ENCODE data around the gene ZNF565.
"Not testable (repeated sequence)": the region's sequence is repeated elsewhere in the genome, so short reads cannot be mapped to it uniquely, and the experiment has no call there.

The ZNF565 gene

GRCh38 chr19:36214386-36215275 is at the start of gene ZNF565, which contains the start of gene ZNF146:
Gene ZNF565, minus strand, starts transcription at chr19:36214665. Its CDS starts 12,680 bp downstream, at chr19:36201985.
Gene ZNF146, plus strand, starts transcription at chr19:36215106. Its CDS starts 21,335 bp downstream, at chr19:36236441.
- DNase-seq (ENCODE audit: low read depth), result peak; percentile 95

- no peak for DNase-seq (ENCODE audit: low read depth)
These were observed 44.7 kb upstream of the ZNF565 start for GRCh38 chr19:36259211-36259610.

GRCh38 chr19:36258028-36258875 is 43.8 kb upstream of the ZNF565 start:
- no peak for DNase-seq (ENCODE audit: low read depth)

- DNase-seq (ENCODE audit: low read depth), result no peak
These were observed 43.0 kb upstream of the ZNF565 start for GRCh38 chr19:36257520-36257876.

GRCh38 chr19:36256853-36257519 is 42.5 kb upstream of the ZNF565 start:
- no peak for DNase-seq (ENCODE audit: low read depth)

- DNase-seq (ENCODE audit: low read depth), result no peak
These were observed 41.6 kb upstream of the ZNF565 start for GRCh38 chr19:36256064-36256463.

GRCh38 chr19:36255316-36255715 is 40.9 kb upstream of the ZNF565 start:
- no peak for DNase-seq (ENCODE audit: low read depth)

- no peak for DNase-seq (ENCODE audit: low read depth)
These were observed 40.4 kb upstream of the ZNF565 start for GRCh38 chr19:36254848-36255247.

GRCh38 chr19:36252047-36252446 is 37.6 kb upstream of the ZNF565 start:
- DNase-seq (ENCODE audit: low read depth), result no peak

GRCh38 chr19:36246006-36246481 is 31.6 kb upstream of the ZNF565 start:
- no peak for DNase-seq (ENCODE audit: low read depth)

GRCh38 chr19:36245210-36246005 is 30.9 kb upstream of the ZNF565 start:
- DNase-seq (ENCODE audit: low read depth), result no peak

- no peak for DNase-seq (ENCODE audit: low read depth)
These were observed 29.6 kb upstream of the ZNF565 start for GRCh38 chr19:36244066-36244465.

- DNase-seq (ENCODE audit: low read depth), result no peak
These were observed 22.5 kb upstream of the ZNF565 start for GRCh38 chr19:36236946-36237310.

GRCh38 chr19:36236304-36236945 is 22.0 kb upstream of the ZNF565 start:
- DNase-seq (ENCODE audit: low read depth), result no peak

- DNase-seq (ENCODE audit: low read depth), result not testable (repeated sequence)
These were observed 19.2 kb upstream of the ZNF565 start for GRCh38 chr19:36233626-36234025.

- peak; percentile 28 for DNase-seq (ENCODE audit: low read depth)
These were observed 10.9 kb upstream of the ZNF565 start for GRCh38 chr19:36225219-36225892.

GRCh38 chr19:36222503-36222902 is 8.0 kb upstream of the ZNF565 start:
- DNase-seq (ENCODE audit: low read depth), result no peak

- no peak for DNase-seq (ENCODE audit: low read depth)
These were observed 7.0 kb upstream of the ZNF565 start for GRCh38 chr19:36221474-36221873.

GRCh38 chr19:36215276-36216123 is 1.0 kb upstream of the ZNF565 start:
- DNase-seq (ENCODE audit: low read depth), result no peak
